GM21360 (cell line): ENCODE measurements around the gene ENOX2.

Experiments
- ATAC-seq: cut with Tn5 transposase; IDR thresholded peaks from one replicate; pipeline ENCODE4 v1.9.1; 2021; ENCODE audit warnings: mild to moderate bottlenecking, moderate library complexity; ENCODE audit not compliant: unreplicated experiment

Gene ENOX2

DNA sequence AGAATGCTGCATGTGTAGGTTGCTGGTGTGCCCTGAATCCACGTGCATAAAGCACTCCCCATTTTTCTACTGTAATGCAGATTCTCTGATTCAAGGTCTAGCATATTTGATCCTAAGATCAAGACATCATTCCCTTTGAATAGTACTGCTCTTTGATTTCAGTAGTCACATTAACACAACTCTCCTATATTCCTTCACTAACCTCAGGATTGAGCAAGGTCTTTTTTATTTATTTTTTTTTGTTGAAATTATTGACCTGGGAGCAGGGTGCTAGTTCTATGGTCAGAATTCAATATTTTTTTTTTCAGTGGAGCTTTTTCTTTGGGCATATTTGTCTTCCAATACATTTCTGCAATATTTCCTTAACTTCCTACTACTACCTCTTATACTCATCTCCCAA is 255.5 kb downstream of the ENOX2 start:
- no peak for ATAC-seq

DNA sequence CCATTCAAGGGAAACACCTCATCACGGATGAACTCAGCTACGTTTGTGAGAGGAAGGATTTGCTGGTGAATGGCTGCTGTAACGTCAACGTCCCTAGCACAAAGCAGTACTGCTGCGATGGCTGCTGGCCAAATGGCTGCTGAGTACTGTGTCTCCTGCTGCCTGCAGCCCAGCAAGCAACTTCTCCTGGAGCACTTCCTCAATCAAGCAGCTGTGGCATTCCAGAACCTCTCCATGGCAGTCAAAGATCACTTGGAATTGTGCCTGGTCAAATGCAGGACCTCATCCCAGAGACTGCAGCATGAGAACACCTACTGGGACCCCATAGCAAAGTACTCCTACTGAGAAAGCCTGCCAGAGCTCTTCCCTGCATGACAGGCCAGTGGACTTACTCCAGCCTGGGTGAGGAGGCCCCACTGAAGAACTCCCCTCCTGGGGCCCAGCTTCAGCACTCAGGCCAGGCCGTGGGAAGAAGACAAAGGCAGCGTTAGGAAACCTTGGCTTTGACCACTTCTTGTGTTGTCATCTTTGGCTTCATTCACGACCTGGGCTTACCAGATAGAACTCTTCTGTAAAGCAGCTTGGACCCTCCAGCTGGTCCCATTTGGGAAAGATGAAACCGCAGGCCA is 256.9 kb downstream of the ENOX2 start:
- no peak for ATAC-seq

DNA sequence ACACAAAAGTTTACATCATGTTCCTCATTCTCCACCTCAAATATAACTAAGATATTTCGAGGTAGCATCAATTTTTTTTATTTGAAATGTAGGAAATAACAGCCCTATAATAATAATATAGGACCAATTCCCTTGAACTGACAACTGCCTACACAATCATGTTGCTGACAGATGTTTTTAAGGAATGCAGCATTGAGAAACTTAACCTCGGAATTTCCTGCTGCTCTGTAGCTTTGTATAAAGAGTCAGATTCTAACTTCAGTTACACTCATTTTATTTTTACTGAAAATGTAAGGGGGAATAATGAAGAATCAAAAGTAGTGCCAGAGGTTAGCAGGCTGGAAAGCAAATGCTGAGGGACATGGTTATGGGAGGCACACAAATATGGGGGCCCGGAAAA is 265.4 kb downstream of the ENOX2 start:
- no peak for ATAC-seq

DNA sequence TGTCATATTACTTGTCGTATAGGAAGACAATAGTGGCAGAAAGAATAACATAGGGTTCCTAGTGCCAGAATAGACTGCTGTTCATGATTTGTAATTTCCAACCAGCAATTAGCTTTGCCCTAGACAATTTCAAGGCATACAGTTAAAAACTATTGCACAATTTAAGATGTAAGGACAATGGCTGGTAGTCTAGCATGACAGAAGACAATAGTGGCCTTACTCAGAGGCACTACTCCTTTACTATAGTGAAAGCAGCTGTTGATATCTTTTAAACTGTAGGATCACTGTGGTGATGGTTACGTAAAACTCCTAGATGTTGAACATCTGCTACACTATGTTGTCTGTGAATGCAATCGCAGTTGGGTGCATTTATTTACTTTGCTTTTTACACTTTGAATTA is 266.7 kb downstream of the ENOX2 start:
- no peak for ATAC-seq

DNA sequence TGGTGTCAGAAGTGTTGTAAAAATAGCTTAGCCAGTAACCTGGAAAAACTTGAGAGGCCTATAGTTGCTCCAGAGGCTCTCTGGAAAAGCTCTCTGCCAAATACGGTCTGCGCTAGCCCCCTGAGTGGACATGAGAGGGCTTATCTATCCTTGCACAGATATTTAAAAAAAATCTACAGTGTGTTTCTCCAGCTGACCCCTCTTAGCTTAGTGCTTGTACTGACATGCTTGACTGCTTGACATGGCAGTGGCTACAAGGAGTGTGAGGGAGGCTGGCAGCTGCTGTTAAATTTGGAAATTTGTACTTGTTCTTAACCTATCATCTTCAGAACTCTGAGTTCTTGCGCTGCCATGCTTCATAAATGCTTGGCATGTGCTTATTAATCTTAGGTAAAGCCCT is 272.0 kb downstream of the ENOX2 start:
- no peak for ATAC-seq

- no peak for ATAC-seq
Measured at GRCh38 chrX:130628516-130628915, 274.5 kb downstream of the ENOX2 start.

DNA sequence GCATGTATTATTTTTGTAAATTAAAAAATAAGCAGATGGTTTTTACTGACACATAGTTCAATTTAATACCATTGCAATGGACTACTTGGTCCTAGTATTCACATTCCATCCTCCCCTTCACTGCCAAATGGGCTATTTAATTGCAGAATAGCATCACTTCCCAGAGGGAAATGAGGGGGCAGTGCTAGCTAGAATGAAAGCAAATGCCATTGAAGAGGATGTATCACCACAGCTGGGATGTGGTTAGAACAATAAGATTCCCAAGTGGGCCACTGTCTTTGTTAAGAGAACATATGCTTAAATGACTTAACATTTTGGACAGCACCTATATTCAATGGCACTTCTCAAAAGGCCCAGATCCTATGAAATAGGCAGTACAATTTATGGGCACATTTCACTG is 276.5 kb downstream of the ENOX2 start:
- ATAC-seq = no peak

GRCh38 chrX:130625386-130625785 is 277.6 kb downstream of the ENOX2 start:
- no peak for ATAC-seq

DNA sequence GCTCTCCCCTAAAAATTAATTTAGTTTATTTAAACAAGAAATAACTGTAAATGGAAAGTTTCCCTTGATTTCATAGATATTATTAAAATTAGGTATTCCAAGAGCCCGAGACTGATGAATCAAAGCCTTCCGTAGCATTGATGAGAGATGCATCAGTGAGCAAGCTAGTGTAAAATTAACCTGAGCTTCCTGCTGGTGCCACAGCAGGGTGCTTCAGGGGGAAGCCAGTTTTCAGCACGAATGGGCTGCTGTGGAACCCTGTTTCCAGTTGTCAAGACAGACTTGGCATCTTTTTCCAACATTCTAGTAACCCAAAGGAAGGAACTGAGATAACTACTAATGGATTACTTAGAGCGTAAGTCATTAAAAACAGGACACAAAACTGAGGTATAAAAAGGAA is 279.5 kb downstream of the ENOX2 start:
- ATAC-seq = no peak

DNA sequence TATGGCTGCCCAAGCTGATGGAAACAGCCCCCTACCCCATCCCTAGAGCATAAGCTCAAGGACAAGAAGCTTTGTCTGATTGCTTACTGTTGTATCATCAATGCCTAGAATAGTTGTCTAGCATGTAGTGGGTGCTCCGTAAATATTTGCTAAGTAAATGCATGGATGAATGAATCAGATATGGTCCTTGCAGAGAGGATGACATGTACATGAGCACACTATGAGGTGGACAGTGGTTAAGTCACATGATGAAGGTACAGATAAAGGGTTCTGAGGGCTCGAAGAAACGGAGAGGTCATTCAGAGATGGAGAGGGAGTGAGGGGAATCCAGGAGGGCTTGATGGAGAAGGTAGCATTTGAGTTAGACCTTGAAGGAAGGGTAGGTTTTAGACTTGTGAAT is 287.1 kb downstream of the ENOX2 start:
- no peak for ATAC-seq

- no peak for ATAC-seq
Measured at GRCh38 chrX:130607431-130607830, 295.6 kb downstream of the ENOX2 start.

- no peak for ATAC-seq
Measured at GRCh38 chrX:130606425-130606824, 296.6 kb downstream of the ENOX2 start.

- ATAC-seq = no peak
Measured at GRCh38 chrX:130604882-130605281, 298.1 kb downstream of the ENOX2 start.

DNA sequence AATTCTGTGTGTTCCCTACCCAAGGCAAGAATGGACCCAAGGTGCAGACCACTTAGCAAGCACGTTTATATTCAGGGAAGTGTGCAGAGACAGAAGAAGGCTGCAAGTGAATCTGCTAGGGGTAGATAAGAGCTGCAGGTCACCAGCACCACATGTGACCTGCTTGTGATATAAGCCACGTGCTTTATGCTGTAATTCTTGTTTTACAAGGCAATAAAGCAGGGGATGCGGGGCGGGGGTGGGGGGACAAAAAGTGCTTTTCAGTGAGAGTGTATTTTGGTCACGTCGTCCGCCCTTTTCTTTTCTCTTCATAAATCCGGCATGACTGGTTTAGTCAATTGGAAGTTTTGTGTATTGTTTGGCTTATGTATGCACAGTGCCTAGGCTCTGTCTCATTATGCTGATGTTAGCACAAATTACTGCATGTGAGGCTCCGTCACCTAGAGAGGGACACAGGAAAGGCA is 308.5 kb downstream of the ENOX2 start:
- no peak for ATAC-seq

DNA sequence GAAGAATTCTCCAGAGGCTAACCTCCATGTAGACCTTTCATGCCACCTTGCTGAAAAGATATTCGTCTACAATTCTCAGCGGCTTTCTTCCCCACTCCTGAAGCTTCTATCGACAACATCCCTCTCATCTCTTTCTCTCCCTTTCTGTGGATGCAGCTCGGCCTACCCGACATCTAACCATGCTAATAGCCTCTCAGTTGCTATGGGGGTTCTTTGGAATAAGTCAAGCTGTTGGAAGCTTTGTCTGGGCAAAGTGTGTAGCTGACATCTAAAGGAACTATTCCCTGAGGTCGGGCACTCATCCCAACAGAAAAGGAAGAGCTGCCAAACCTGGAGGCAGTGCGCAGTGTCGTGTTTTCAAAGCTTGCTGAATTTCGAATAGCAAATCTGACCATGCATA is 309.1 kb downstream of the ENOX2 start:
- no peak for ATAC-seq

GRCh38 chrX:130592204-130592603 is 310.8 kb downstream of the ENOX2 start:
- no peak for ATAC-seq

DNA sequence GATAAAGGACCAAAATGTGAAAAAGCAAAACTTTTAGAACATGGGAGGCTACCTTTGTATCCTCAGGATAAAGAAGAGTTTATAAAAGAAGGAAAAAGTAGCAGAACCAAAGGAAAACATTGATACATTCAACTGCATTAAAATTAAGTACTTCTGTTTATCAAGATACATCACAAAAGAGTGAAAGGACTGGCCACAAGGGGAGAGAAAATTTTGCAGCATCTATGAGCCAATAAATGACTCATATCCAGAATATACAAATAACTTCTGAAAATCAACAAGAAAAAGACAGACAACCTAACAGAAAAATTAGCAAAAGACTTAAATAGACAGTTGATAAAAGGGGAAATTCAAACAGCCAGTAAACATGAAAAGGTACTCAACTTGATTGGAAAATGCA is 324.1 kb downstream of the ENOX2 start:
- no peak for ATAC-seq

GRCh38 chrX:130577431-130577830 is 325.6 kb downstream of the ENOX2 start:
- ATAC-seq = no peak

GRCh38 chrX:130575831-130576389 is 327.1 kb downstream of the ENOX2 start:
- peak; percentile 72 for ATAC-seq
